ENCODE results near the gene TGFBR2.
"Not testable (repeated sequence)": the region's sequence is repeated elsewhere in the genome, so short reads cannot be mapped to it uniquely, and the experiment has no call there.

Gene TGFBR2

DNA sequence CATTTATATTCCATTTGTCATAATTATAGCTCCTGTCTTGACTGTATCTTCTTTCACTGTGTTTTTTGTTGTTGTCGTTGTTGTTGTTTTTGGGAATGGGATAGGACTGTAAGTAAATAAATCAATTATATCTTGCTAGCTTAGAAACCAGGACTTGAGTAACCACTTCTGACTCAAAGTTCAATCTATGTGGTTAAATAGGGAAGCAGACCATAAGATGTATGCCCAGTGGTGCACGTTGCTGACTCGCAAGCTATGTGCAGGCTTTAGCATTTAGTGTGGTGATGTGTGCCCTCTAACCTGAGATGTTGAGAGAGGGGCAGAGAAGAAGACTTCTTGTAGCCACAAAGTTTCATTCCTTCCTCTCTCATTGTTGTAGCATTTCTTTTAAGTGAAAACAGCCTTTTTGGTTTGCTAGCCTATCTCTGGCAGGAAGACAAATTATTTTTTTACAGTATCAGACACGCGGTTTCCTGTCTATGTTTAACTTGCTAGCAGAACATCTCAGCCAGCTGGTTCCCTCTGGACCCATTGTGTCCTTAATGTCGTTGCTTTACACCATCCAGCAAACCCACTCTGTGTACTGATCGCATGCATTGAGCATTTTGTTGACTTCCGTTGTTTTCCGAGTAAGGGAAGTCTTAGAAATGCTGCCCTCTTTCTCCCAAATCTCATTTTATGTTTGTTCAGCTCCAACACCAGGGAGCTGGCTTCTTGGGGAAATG is 52.1 kb downstream of the TGFBR2 start:
- DNase-seq (ENCODE audit: low read depth): no peak

DNA sequence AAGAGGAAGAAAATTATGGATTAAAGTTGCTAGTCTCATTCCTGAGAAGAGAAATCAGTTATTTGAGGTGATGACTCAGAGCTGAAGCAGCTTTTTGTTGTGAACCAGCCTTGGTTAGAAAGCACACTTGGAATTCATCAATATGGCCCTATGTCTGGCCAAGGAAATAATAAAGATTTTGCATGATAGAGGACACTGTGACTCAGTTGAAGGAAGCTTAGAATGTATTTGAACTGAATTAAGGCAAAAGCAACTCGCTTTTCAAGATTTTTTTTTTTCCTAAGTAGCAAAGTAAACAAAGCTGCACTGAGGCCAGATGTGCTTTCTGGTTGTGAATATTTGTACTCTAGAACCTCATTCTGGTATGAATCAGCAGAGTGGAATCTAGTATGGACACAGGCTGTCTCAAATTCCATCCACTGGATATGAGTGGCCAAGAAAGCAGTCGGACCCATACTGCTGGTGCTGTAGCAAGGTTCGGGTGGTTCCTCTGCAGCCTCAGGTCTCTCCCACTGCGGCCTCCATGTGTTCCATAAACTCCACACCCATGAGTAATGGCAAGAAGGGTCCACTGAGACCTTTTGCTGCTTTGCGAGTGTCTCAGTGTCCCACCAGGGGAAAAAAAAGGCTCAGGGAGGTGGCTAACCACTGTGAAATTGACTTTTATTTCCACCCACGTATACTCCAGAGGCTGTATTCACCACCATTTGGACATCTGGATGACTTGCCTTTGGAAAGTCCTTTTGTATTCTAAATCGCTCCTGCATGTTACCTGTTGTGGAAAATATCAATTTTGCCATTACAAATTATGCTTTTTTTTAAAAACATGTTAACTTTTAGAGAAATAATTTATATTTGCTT is 53.1 kb downstream of the TGFBR2 start:
- DNase-seq (ENCODE audit: low read depth): peak; percentile 96

DNA sequence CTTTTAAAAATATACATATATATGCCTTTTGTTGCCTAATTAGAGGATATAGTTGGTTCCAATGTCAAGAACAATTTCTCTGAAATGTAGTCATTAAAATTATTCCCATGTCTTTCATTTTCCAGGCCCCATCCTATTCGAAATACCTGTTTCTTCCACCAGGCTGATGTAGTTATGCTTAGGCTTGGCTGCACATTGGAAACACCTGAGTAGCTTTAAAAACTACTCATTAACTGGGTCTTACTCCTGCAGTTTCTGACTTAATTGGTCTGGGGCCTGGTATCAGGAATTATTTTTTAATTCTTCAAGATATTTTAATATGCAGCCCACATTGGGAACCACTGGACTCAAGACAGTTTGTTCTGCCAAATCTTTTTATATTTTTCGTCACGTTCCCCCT is 53.7 kb downstream of the TGFBR2 start:
- no peak for DNase-seq (ENCODE audit: low read depth)

DNA sequence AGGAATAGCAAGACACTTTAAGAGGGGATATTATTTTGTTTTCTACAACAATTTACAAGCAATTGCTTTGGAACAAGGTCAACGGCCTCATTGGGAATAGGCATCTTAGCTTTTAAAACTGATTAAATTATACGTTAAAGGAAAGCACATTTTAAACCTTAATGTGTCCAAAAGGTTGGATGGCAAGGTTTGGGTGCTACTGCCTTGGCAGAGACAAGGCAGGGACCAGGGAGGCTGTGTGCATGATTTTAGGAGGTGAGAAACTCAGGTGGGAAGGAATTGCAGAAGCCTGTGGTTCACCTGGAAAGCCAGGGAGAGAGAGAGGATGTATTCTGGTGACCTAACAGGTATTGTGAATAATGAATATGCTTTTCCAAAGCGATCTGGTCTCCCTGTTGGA is 54.3 kb downstream of the TGFBR2 start:
- no peak for DNase-seq (ENCODE audit: low read depth)

DNA sequence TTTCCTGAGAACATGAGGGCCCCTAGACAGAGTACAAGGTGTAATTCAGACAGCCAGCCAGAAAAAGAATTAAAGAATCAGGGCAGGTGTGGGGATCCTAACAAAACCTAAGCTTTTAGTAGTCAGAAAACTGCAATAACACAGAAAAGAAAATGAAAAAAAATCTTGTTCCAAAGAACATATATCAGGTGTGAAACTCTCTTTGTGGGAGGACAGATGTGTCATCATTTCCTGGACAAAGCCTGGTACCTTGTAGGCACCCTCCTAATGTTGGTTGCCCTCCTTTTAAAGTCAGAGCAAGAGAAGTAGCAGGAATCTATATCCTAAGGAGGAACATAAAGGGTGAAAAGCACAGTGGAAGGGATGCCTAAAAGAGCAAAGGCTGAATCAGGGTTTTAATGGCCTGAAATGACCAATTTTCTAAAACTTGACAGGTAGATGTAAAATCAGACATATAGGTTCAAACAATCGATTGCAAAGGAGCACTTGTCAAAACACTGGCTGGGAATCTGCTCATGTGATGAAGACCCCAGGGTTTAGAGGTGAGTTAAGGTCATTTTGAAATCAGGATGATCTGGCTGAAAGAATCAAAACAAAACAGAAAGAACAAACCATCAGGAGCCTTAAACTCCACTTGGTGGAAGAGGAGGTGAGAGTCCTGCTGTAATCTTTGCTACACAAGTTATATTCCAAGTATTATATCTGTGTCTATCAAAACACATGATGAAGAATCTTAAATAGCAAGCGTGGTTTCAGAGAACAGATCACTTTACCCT is 54.9 kb downstream of the TGFBR2 start:
- DNase-seq (ENCODE audit: low read depth): no peak

DNA sequence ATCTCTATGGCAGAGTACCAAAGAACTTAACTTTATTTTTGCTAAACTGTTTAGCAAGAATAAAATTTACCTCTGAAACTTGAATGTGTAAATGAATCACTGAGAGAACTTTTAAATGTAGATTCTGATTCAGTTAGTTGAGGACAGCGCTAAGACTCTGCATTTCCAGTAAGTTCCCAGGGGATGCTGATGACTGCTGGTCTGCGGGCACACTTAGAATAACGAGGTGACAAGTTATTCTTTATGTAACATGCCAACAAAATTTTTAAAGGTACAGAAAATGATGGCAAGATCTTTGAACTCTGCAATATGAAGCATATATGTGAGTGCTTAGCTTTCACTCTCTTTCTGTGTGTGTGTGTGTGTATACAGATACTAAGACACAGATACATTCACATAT is 56.4 kb downstream of the TGFBR2 start:
- DNase-seq (ENCODE audit: low read depth): no peak

DNA sequence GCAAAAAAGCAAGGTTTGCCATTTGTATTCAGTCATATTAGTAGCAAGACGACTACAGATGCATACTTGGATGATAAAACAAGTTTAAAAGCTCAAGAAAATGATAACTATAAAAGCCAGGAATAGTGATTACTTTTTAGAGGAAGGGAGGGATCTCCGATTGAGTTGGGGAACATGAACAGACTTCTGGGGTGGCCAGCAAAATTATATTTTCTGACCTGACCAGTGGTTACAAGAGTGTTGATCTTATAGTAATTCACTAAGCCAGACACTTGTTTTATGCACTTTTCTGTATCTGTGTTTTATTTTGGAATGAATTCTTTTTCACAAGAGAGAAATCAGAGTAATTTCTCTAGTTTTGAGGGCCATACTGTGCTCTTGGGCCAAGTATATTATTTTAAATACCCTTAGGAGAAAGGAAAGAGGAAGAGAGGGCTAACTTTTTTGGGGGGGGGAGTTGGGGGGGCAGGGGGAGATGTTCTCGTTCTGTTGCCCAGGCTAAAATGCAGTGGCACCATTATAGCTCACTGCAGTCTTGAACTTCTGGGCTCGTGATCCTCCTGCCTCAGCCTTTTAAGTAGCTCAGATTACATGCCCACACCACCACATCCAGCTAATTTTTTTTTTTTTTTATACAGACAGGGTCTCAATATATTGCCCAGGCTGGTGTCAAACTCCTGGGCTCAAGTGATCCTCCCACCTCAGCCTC is 57.3 kb downstream of the TGFBR2 start:
- no peak for DNase-seq (ENCODE audit: low read depth)

DNA sequence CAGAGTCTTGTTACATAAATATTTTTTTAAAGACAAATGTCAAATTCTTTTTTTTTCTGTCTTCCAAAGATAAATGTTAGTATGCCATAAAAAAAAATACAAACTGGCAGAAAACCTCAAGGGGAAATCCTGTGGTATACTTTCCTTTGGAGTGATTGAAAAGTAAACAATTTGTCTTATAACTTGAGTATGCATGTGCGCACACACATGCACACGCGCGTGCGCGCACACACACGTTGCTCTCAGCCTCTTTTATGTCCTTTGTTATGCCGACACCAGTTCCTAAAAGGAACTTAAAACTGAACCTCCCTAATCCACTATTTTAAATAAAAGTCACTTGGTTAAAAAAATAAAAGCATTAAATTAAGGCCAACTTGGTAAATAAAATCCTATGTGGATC is 58.1 kb downstream of the TGFBR2 start:
- DNase-seq (ENCODE audit: low read depth): no peak

DNA sequence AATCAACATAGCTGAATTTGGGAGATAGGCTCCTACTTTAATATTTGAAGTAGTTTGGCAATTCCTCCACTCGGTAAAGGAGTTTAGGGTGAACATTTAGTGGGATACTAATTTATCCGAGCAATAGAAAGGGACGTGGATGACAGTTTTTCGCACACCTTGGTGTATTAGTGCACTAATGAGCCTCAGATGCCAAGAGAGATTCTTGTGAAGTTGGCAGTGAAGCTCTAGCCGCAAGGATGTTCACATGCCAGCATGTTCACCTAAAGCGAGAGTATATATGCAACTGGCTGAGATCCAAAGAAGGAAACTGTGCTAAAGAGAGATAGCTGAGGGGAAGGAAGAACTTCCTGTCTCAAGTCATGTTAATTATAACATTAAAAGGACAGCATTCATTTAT is 58.5 kb downstream of the TGFBR2 start:
- DNase-seq (ENCODE audit: low read depth): no peak

DNA sequence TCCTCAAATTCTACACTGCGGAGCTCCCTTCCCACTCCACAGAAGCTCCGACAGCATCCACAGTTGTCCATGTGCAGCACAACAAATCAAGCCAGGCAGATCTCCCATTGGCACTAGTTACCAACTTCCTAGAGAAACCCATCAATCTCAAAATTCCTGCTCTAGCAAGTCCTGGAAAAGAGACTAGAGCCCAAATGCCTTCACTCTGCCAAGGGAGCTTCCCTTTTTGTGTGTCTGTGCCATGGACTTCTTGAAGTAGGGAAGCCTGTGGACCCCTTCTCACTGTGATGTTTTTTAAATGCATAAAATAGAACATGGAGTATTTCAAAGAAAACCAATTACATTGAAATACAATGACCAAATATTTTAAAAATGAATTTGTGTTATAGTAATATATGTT is 59.1 kb downstream of the TGFBR2 start:
- DNase-seq (ENCODE audit: low read depth): no peak

DNA sequence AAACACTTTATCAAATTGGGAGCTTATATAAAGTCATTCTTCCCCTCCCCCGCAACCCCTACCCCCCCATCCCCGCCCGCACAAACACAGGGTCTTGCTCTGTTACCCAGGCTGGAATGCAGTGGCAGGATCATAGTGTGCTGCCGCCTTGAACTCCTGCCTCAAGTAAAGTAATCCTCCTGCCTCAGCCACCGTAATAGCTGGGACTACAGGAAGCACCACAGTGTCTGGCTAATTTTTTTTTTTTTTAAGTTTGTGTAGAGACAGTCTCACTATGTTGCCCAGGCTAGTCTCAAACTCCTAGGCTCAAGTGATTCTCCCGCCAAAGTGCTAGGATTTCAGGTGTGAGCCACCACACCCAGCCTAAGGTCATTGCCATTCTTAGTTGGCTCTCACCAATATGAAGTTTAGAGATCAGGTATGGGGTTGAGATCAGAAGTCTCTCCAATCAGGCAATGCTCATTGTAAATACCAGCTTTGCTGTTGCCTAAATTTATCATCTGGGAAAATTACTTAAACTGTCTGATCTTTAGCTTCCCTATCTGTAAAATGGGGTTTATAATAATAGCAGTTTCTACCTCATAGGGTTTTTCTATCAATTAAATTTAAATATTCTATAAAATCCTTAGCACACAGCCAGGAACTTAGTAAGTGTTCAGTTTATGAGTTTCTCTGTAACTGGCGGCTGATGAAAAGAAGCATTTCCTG is 60.3 kb downstream of the TGFBR2 start:
- DNase-seq (ENCODE audit: low read depth): no peak

DNA sequence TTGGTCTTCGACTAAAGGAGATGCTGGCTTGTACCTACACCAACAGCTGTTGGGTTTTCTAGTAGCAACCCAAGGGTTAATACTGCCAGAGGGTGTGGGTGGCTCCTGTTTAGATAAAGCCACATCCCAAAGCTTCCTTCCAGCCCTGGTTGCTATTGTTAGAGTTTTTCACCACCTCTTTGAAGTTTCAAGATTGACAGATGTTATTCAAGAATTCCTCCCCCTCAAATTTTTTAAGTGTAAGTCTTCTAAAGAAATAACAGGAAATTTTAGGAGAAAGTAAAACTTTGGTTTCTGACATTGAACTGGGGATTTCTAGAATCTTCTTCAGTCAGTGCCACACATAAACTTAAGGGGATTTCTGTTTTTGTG is 60.9 kb downstream of the TGFBR2 start:
- no peak for DNase-seq (ENCODE audit: low read depth)

DNA sequence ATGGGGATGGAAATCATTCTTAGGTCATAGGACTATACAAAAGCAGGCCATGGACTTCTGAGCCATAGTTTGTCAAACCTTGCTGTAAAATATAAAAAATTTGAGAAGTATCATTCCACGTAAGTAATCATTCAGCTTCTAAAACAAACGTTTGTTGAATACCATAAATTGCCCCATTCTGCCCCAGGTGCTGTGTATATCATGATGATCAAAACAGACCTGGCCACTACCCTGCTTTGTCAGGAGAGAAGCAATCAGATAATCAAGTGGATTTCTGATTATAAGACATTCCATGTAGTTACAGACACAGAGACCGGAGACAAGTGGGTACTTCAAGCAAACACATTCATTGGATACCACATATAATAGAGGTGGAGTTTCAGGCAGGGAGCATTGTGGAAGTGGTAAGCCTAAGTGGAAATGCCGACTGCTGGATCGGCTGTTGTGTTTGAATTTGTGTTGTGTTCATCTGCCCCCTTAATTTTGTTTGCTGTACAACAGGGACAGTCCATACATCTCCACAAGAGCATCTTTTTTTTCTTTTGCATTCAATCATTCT is 61.7 kb downstream of the TGFBR2 start:
- DNase-seq (ENCODE audit: low read depth): no peak

DNA sequence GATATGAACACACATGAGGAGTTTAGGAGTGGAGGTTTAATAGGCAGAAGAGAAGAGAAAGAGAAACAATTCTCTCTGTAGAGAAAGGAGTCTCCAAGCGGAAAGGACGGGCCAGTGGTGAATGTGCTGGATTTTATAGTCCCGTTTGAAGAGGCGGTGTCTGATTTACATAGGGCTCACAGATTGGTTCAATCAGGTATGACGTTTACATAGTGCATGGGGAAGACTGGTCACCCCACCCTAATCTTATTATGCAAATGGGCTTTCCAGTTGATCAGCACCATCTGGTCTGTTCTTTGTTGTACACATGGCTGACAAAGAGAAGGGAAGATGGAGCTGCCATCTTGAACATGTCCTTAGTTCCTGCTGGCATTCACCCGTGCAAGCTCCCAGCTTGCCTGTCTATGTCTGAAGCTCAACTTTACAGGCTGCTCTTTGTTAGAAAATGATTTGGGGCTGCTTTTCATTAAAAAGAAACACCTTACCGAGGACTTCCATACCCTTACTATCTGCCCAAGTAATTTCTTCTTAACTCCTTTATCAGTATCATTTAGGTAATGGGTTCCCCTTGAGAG is 63.0 kb downstream of the TGFBR2 start:
- DNase-seq (ENCODE audit: low read depth): not testable (repeated sequence)

DNA sequence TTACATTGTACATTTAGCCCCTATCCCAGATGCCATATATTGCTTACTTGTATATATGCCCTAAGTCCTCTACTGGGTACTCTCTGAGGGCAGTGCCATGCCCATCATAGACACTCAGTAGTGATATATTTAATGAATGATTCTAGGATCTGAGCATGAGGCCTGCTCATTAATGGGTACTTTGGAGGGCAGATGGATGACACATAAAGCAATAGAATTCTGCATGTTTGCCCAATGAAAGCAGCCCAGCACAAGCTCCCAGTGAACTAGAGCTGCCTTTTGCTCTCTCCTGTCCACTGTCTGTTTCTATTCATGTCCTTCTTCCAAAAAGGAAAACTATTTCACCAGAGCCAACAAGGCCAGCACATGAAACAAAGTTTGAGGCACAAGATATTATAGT is 63.9 kb downstream of the TGFBR2 start:
- DNase-seq (ENCODE audit: low read depth): no peak

DNA sequence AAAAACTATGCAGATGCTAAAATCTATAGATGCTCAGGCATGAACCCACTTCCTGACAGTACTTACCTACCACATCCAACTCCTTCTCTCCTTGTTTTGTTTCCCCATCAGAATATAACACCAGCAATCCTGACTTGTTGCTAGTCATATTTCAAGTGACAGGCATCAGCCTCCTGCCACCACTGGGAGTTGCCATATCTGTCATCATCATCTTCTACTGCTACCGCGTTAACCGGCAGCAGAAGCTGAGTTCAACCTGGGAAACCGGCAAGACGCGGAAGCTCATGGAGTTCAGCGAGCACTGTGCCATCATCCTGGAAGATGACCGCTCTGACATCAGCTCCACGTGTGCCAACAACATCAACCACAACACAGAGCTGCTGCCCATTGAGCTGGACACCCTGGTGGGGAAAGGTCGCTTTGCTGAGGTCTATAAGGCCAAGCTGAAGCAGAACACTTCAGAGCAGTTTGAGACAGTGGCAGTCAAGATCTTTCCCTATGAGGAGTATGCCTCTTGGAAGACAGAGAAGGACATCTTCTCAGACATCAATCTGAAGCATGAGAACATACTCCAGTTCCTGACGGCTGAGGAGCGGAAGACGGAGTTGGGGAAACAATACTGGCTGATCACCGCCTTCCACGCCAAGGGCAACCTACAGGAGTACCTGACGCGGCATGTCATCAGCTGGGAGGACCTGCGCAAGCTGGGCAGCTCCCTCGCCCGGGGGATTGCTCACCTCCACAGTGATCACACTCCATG is 65.3 kb downstream of the TGFBR2 start:
- DNase-seq (ENCODE audit: low read depth): no peak

DNA sequence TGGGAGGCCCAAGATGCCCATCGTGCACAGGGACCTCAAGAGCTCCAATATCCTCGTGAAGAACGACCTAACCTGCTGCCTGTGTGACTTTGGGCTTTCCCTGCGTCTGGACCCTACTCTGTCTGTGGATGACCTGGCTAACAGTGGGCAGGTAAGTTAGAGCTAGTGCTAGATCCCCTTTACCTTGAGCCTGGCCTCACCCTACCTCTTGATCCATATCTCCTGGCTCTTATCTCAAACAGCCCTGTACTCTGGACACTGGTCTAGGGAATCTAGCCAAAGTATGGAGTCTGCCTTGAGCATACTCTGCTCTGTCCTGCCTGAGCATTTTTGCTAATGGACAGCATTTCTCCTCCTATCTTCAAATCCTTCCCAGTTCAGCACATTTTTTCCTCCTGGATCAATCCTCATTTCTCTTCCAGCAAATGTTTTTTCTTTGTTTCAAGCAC is 65.9 kb downstream of the TGFBR2 start:
- DNase-seq (ENCODE audit: low read depth): no peak

DNA sequence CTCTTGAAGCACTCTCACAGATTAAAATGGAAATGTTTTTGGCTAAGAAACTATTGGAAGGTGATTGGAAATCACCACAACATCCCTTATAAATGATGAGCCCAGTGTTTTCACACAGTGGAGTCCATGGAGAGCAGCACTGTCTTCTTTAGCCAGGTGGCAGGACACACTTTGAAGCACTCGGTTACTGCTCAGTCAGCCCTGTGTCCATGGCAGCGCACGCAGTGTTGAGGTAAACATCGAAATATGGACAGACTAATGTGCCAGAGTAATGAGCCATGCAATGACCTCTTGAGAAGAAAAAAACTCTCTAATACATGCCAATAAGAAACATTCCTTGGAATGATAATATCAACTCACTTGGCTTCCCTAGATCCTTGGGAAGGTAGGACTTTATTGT is 66.6 kb downstream of the TGFBR2 start:
- no peak for DNase-seq (ENCODE audit: low read depth)

DNA sequence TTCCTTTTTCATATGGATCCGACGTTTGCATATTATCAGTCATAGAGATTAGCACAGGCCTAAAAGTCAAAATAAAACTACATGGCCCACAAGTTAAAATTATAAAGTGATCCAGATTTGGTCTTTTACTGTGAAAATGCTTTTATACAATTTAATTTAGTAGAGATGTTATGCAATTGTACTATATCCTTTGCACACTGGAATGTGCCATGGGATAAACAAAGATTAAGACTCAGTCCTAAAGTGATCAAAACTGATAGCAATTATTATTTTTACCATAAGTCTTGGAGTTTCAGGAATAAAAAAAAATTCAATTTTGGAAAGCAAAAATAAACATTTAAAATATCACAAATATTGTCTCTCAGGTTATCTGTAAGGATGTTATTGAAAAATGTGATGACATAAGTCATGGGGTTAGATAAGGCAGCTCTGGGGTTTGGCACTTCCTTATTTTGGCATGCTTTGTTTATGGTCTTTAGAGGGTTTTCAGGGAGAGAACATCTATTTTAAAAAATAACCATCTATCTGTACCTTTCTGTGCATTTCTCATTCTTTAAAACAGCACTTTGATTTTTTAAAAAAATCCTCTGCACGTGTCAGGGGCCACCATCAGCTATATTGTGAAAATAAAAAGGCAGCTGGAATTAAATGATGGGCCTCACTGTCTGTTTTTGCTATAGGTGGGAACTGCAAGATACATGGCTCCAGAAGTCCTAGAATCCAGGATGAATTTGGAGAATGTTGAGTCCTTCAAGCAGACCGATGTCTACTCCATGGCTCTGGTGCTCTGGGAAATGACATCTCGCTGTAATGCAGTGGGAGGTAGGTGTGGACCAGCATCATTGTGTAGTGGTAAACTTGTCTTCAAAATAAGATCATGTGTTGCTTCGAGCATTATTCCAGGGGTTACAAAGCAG is 67.3 kb downstream of the TGFBR2 start:
- no peak for DNase-seq (ENCODE audit: low read depth)

All from GM04503 (cell line).